Uterus (tissue), 2 donors: ENCODE measurements around the gene RALGAPB.

ENCODE experiments used
- POLR2A ChIP-seq, 2 donors: fragments of 450-650 bp; IDR thresholded peaks; one replicate each; pipeline ENCODE4 v1.6.1; 2016; ENCODE audit warnings: antibody characterized with exemption in 2 of 2, mild to moderate bottlenecking in 1 of 2, moderate library complexity in 1 of 2
- TF ChIP-seq, protein P1 (sequence below), 4 experiments: fragments of 200-600 bp in 2 of 4; fragments of 450-650 bp in 2 of 4; sonication (generic) in 2 of 4; IDR thresholded peaks; one replicate each; pipeline ENCODE4 v1.5.1; 2016 to 2019; ENCODE audit warnings: antibody characterized with exemption in 4 of 4, mild to moderate bottlenecking in 2 of 4, moderate library complexity in 1 of 4

DNA sequence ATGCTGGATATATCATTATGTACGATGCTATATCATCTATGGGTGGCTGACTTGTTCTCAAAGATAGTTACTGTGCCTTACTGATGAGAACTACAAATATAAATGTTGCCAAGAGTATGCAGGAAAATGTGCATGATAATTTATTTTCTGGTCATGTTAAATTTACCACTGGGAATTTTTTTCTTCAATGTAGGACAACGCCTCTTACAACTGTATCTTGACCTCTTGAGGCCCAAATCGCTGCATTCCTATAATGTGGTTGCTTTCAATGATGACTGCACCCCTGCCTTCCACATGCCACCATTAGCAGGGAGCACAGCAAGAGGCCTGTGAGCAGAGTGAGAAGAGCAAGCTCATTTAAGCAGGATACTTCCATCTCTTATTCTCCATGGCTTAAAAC, 5.7 kb upstream of the RALGAPB start:
- TF ChIP-seq, protein P1, sequence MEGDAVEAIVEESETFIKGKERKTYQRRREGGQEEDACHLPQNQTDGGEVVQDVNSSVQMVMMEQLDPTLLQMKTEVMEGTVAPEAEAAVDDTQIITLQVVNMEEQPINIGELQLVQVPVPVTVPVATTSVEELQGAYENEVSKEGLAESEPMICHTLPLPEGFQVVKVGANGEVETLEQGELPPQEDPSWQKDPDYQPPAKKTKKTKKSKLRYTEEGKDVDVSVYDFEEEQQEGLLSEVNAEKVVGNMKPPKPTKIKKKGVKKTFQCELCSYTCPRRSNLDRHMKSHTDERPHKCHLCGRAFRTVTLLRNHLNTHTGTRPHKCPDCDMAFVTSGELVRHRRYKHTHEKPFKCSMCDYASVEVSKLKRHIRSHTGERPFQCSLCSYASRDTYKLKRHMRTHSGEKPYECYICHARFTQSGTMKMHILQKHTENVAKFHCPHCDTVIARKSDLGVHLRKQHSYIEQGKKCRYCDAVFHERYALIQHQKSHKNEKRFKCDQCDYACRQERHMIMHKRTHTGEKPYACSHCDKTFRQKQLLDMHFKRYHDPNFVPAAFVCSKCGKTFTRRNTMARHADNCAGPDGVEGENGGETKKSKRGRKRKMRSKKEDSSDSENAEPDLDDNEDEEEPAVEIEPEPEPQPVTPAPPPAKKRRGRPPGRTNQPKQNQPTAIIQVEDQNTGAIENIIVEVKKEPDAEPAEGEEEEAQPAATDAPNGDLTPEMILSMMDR (IDR thresholded peaks at IDR 0.05): no peak
- no peak for TF ChIP-seq POLR2A (IDR thresholded peaks at IDR 0.05)
